ENCODE measurements around the gene CALML3. TPM values are rescaled to one million over a fixed set of nuclear protein-coding genes. Genes with fewer than 3 reads are reported as not detected.

The CALML3 gene
- total and polyA plus RNA-seq, 10 of the 15 experiments (the other 5 are each of a cell fraction or from before 2014, with no cell fraction given), result not detected

DNA sequence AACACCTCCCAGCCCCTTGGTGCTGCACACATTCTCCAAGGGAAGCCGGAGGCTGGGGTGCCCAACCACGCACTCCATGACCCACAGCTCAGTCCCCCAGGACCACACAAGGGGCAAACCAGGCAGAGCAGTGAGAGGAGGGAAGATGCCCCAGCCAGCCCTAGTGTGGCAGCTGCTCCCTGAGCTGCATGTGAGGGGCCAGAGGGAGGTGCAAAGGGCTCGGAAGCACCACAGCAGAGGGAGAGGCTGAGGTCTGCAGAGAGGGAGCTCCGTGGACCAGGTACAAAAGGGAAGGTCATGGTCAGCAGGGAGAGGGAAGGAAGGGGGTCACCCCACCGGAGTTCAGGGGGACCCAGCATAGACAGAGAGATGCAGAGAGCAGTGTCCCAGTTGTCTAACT is 23.9 kb upstream of the CALML3 start (continued):
- TF ChIP-seq JUND (IDR thresholded peaks at IDR 0.05; ENCODE audit: low read depth, low read length) (no peak), RBBP5 (conservative IDR thresholded peaks at IDR 0.05) (no peak), EP300 (IDR thresholded peaks at IDR 0.05; ENCODE audit: borderline replicate concordance in 1 of 2, control insufficient read depth in 1 of 2, low read depth in 2 of 2, low read length in 2 of 2) (no peak), BCLAF1 (IDR thresholded peaks at IDR 0.05) (no peak)
- TF ChIP-seq, protein P1, sequence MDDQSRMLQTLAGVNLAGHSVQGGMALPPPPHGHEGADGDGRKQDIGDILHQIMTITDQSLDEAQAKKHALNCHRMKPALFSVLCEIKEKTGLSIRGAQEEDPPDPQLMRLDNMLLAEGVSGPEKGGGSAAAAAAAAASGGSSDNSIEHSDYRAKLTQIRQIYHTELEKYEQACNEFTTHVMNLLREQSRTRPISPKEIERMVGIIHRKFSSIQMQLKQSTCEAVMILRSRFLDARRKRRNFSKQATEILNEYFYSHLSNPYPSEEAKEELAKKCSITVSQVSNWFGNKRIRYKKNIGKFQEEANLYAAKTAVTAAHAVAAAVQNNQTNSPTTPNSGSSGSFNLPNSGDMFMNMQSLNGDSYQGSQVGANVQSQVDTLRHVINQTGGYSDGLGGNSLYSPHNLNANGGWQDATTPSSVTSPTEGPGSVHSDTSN (IDR thresholded peaks at IDR 0.05; ENCODE audit: insufficient replicate concordance, low read depth, low read length), result no peak

- intact Hi-C loops (cut with micrococcal nuclease; ENCODE audit: unreplicated experiment) (no loop called here), in situ Hi-C loops (cut with MboI) (no loop called here)
- ChIA-PET SMC1A (ENCODE audit: uncharacterized antibody, unreplicated experiment) (interaction anchor here (2.0 kb wide), 1 partner anchor 121 kb away, joined by 7 read pairs; no protein-coding TSS in a partner anchor), RAD21 (ENCODE audit: unreplicated experiment) (no interaction called here), POLR2A (no interaction called here), CTCF (interaction anchor here (1.2 to 1.7 kb wide), 3 partner anchors 17 to 127 kb away, joined by 4 read pairs; no protein-coding TSS in a partner anchor)
- H3K4me3 ChIP-seq, result no peak overlapping the region
- no peak overlapping the region for H3K9ac ChIP-seq (ENCODE audit: control insufficient read depth, insufficient read depth, low read length)
- no TSS peak for BruUV-seq (replicated peaks)
- no peak overlapping the region for H3K27ac ChIP-seq (ENCODE audit: control insufficient read depth, insufficient read depth)
- no peaks in the 10 kb centered on the region for H4K20me1 ChIP-seq (ENCODE audit: control insufficient read depth, insufficient read depth)
- ATAC-seq (no peak), FAIRE-seq (no peak), DNase-seq (ENCODE audit: low read depth, low spot score) (no peak)
- 11% methylated on average over 12 of the region's 12 CpGs for WGBS (ENCODE audit: insufficient coverage, insufficient replicate concordance, low lambda C conversion rate, missing lambda C conversion rate)
- no peaks in the 10 kb centered on the region for H3K36me3 ChIP-seq (ENCODE audit: control insufficient read depth in 2 of 2, insufficient read depth in 2 of 2, low read length in 1 of 2)
- H2AFZ ChIP-seq (ENCODE audit: control insufficient read depth, low read depth, low read length), result no peak overlapping the region
- no peaks in the 10 kb centered on the region for H3K9me3 ChIP-seq (replicated peaks; ENCODE audit: control insufficient read depth, insufficient read depth, low read length)
- no peaks in the 10 kb centered on the region for H3K4me1 ChIP-seq (ENCODE audit: control insufficient read depth, insufficient read depth, low read length)
- no peaks in the 10 kb centered on the region for H3K79me2 ChIP-seq (ENCODE audit: control insufficient read depth, insufficient read depth, low read length)
- H3K4me2 ChIP-seq (ENCODE audit: control insufficient read depth, insufficient read depth), result no peak overlapping the region
- peaks cover 0 to 5% of the 10 kb centered on the region in 2 experiments; a peak in 3 of 4 replicates for H3K27me3 ChIP-seq (replicated peaks in 1 of 2; ENCODE audit: control insufficient read depth in 2 of 2, insufficient read depth in 2 of 2, low read length in 1 of 2)
- TF ChIP-seq IKZF1 (conservative IDR thresholded peaks at IDR 0.05) (no peak), PKNOX1 (IDR thresholded peaks at IDR 0.05) (no peak), NFXL1 (IDR thresholded peaks at IDR 0.05; ENCODE audit: borderline replicate concordance) (no peak), TCF7 (IDR thresholded peaks at IDR 0.05; ENCODE audit: borderline replicate concordance) (no peak), RELA (IDR thresholded peaks at IDR 0.05; ENCODE audit: borderline replicate concordance, partially characterized antibody) (no peak), BRCA1 (IDR thresholded peaks at IDR 0.05; ENCODE audit: low read depth, low read length) (no peak), EP300 (IDR thresholded peaks at IDR 0.05; ENCODE audit: borderline replicate concordance in 1 of 2, control insufficient read depth in 1 of 2, low read depth in 2 of 2, low read length in 2 of 2) (no peak), SIX5 (IDR thresholded peaks at IDR 0.05; ENCODE audit: low read depth, low read length, severe bottlenecking) (no peak), ZZZ3 (IDR thresholded peaks at IDR 0.05; ENCODE audit: control insufficient read depth, insufficient read length, low read depth) (no peak), USF2 (IDR thresholded peaks at IDR 0.05; ENCODE audit: borderline replicate concordance, low read depth, low read length) (no peak), CHD2 (IDR thresholded peaks at IDR 0.05; ENCODE audit: borderline replicate concordance, low read depth, low read length) (no peak), NR2F1 (conservative IDR thresholded peaks at IDR 0.05) (no peak), NFIC (IDR thresholded peaks at IDR 0.05; ENCODE audit: low read depth, low read length) (no peak), PAX8 (IDR thresholded peaks at IDR 0.05) (no peak)
These were observed 22.7 kb upstream of the CALML3 start for GRCh38 chr10:5502061-5502521.

Measured in GM12878 (cell line).